HEK293 (cell line): ENCODE data around the gene CEBPE.

Experiments used
- CTCF ChIA-PET: fragments of 350-600 bp; formaldehyde crosslinking; extraction: SDS; loops from one replicate; lab custom pipeline; 2021; ENCODE audit warnings: antibody characterized with exemption; lab: Yijun Ruan, JAX
- POLR2A ChIA-PET: fragments of 300-600 bp; formaldehyde crosslinking; extraction: SDS; loops from one replicate; lab custom pipeline; 2020; ENCODE audit warnings: antibody characterized with exemption, inconsistent platforms; lab: Yijun Ruan, JAX
- H3K27ac ChIP-seq: fragments of 200-500 bp; sonication (Bioruptor generic); 2 replicates; pipeline ENCODE4 v1.5.1; 2014; ENCODE audit warnings: low read depth, low read length, control low read depth, inconsistent platforms; ENCODE audit errors: extremely low read depth
- H3K36me3 ChIP-seq, 2 experiments: fragments of 200-500 bp in 1 of 2; sonication (Bioruptor generic) in 1 of 2; 1 replicate in 1 of 2; 2 replicates in 1 of 2; pipeline ENCODE4 v1.5.1; 2014 to 2017; ENCODE audit warnings: inconsistent platforms in 2 of 2, low read length in 2 of 2; ENCODE audit not compliant: control insufficient read depth in 2 of 2, insufficient read depth in 1 of 2
- H3K4me1 ChIP-seq: fragments of 200-500 bp; sonication (Bioruptor generic); 2 replicates; pipeline ENCODE4 v1.5.1; 2014; ENCODE audit warnings: mild to moderate bottlenecking, low read length, inconsistent platforms; ENCODE audit not compliant: control insufficient read depth, insufficient read depth
- H3K4me3 ChIP-seq: 2 replicates; pipeline ENCODE4 v1.5.1; 2011; ENCODE audit warnings: low read depth, mild to moderate bottlenecking, control low read depth, low read length, moderate library complexity
- H3K9me3 ChIP-seq: fragments of 200-500 bp; sonication (Bioruptor generic); 2 replicates; pipeline ENCODE4 v1.5.1; 2014; ENCODE audit warnings: low read depth, low read length, inconsistent platforms; ENCODE audit not compliant: control insufficient read depth, insufficient read depth
- BCL11A ChIP-seq: fragments of 450-650 bp; formaldehyde crosslinking; IDR thresholded peaks from 2 replicates; pipeline ENCODE4 v1.5.1; 2016; ENCODE audit warnings: low read depth, missing biosample characterization, missing genetic modification characterization
- GFI1B ChIP-seq: fragments of 450-650 bp; formaldehyde crosslinking; IDR thresholded peaks from 2 replicates; pipeline ENCODE4 v1.5.1; 2016; ENCODE audit warnings: missing biosample characterization, missing genetic modification characterization
- GLIS2 ChIP-seq: fragments of 450-650 bp; formaldehyde crosslinking; IDR thresholded peaks from 2 replicates; pipeline ENCODE4 v1.5.1; 2016; ENCODE audit warnings: missing biosample characterization, missing genetic modification characterization
- KLF1 ChIP-seq: fragments of 450-650 bp; formaldehyde crosslinking; IDR thresholded peaks from 2 replicates; pipeline ENCODE4 v1.5.1; 2016; ENCODE audit warnings: missing biosample characterization, missing genetic modification characterization
- SCRT1 ChIP-seq: fragments of 450-650 bp; formaldehyde crosslinking; IDR thresholded peaks from 2 replicates; pipeline ENCODE4 v1.5.1; 2016; ENCODE audit warnings: missing biosample characterization, missing genetic modification characterization, borderline replicate concordance
- SCRT2 ChIP-seq: fragments of 450-650 bp; formaldehyde crosslinking; IDR thresholded peaks from 2 replicates; pipeline ENCODE4 v1.5.1; 2016; ENCODE audit warnings: missing biosample characterization, missing genetic modification characterization
- ZIC2 ChIP-seq: fragments of 450-650 bp; formaldehyde crosslinking; IDR thresholded peaks from 2 replicates; pipeline ENCODE4 v1.5.1; 2016; ENCODE audit warnings: missing biosample characterization, missing genetic modification characterization
- ZNF114 ChIP-seq: fragments of 450-650 bp; formaldehyde crosslinking; IDR thresholded peaks from 2 replicates; pipeline ENCODE4 v1.5.0; 2017; ENCODE audit warnings: missing biosample characterization, missing genetic modification characterization
- ZNF211 ChIP-seq: fragments of 450-650 bp; formaldehyde crosslinking; IDR thresholded peaks from 2 replicates; pipeline ENCODE4 v1.5.1; 2016; ENCODE audit warnings: low read depth, missing biosample characterization, missing genetic modification characterization
- TF ChIP-seq, protein P1 (sequence below): fragments of 450-650 bp; formaldehyde crosslinking; IDR thresholded peaks from 2 replicates; pipeline ENCODE4 v1.5.1; 2016; ENCODE audit warnings: missing biosample characterization, missing genetic modification characterization
- TF ChIP-seq, protein P2 (sequence below): fragments of 450-650 bp; formaldehyde crosslinking; IDR thresholded peaks from 2 replicates; pipeline ENCODE4 v1.5.1; 2016; ENCODE audit warnings: missing biosample characterization, missing genetic modification characterization
- TF ChIP-seq, protein P3 (sequence below): fragments of 450-650 bp; formaldehyde crosslinking; IDR thresholded peaks from 2 replicates; pipeline ENCODE4 v1.5.1; 2017; ENCODE audit warnings: missing biosample characterization, missing genetic modification characterization

The CEBPE gene

DNA sequence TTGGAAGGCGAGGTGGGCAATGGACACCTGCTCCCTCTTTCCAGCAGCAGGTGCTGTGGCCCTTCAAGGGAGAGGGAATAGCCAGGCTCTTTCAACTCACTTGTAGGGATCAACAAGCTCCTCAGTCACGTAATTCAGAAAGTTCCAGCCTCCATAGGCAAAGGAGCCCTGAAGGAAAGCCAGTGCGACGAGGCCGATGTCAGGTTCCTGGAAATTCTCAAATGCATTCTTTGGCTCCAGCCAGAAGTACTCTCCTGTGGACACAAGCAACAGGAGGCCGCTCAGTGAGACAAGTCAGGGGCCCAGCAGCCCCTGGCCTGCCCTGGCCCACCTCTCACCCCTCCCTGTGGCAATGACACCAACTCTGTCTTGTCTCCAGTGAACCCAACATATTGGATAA, 21.3 kb upstream of the CEBPE start (continued):
- TF ChIP-seq KLF1 (tag by site-specific recombination) = no peak

DNA sequence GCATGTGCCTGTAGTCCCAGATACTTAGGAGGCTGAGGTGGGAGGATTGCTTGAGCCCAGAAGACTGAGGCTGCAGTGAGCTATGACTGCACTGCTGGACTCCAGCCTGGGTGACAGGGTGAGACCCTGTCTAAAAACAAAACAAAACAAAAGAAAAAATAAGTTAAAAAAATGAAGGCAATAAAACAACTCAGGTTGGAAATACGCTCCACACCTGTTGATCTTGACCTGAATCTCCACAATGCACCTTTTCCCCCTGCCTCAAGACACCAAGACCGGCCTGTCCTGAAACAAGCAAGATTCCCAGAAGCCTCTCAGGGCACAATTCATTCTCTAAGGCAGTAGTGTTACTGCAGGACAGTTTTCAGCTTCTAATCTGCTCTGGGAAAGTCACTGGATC, 20.8 kb upstream of the CEBPE start:
- ChIA-PET CTCF (interaction anchor here (0.7 kb wide), 1 partner anchor 47 kb away, joined by 3 read pairs; no protein-coding TSS in a partner anchor), POLR2A (no interaction called here)
- no peak for TF ChIP-seq BCL11A (tag by site-specific recombination)
- TF ChIP-seq SCRT2 (tag by site-specific recombination) = peak; percentile 75
- peak; percentile 58; the same call in 1 of the 2 replicates for TF ChIP-seq SCRT1
- TF ChIP-seq GFI1B (tag by site-specific recombination) = no peak
- Histone ChIP-seq H3K4me1 (0 out of 2 replicates have a peak, but pooled peaks cover 2% of the 10 kb centered on the region), H3K36me3 (peaks cover 0 to 10% of the 10 kb centered on the region in 2 experiments; a peak in 1 of 3 replicates), H3K9me3 (no peaks in the 10 kb centered on the region), H3K4me3 (no peak overlapping the region), H3K27ac (no peak overlapping the region)

DNA sequence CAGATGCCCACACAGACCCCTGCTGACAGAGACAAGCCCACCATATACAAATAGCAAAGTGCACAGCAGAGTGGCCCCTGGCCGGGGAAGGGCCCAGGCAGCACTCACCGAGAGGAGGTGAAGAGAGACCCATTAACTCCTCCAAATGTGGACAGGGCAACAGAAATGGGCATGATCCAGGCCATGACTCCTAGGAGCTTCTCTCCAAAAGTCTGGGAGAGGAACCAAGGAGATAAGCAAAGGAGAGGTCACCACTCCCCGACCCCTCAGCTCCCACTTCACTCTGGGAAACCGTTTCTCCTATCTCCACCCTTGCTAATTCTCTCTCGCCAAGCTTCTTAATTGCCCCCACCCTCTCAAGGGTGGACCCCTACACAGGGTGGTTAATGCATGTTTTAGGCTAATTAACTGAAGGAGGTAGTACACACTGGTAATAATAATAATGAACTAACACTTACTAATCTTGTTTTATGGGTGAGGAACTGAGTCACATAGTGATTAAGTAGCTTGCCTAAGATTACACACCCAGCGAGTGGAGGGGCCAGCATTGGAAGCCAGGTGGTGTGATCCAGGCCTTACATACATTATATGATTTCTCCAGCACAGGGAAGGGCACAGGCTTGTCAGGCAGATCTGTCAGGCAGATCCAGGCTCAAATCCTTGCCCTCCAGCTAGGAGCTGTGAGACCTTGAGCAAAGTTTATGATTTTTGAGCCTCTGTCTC, 18.9 kb upstream of the CEBPE start:
- TF ChIP-seq, protein P1, sequence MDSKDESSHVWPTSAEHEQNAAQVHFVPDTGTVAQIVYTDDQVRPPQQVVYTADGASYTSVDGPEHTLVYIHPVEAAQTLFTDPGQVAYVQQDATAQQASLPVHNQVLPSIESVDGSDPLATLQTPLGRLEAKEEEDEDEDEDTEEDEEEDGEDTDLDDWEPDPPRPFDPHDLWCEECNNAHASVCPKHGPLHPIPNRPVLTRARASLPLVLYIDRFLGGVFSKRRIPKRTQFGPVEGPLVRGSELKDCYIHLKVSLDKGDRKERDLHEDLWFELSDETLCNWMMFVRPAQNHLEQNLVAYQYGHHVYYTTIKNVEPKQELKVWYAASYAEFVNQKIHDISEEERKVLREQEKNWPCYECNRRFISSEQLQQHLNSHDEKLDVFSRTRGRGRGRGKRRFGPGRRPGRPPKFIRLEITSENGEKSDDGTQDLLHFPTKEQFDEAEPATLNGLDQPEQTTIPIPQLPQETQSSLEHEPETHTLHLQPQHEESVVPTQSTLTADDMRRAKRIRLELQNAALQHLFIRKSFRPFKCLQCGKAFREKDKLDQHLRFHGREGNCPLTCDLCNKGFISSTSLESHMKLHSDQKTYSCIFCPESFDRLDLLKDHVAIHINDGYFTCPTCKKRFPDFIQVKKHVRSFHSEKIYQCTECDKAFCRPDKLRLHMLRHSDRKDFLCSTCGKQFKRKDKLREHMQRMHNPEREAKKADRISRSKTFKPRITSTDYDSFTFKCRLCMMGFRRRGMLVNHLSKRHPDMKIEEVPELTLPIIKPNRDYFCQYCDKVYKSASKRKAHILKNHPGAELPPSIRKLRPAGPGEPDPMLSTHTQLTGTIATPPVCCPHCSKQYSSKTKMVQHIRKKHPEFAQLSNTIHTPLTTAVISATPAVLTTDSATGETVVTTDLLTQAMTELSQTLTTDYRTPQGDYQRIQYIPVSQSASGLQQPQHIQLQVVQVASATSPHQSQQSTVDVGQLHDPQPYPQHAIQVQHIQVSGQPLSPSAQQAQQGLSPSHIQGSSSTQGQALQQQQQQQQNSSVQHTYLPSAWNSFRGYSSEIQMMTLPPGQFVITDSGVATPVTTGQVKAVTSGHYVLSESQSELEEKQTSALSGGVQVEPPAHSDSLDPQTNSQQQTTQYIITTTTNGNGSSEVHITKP (tag by site-specific recombination) = 0 out of 2 replicates have a peak, but pooled peaks have one; percentile 0
- no peak for TF ChIP-seq ZNF211 (tag by site-specific recombination)
- POLR2A ChIA-PET = no interaction called here
- Histone ChIP-seq H3K36me3 (peaks cover 0 to 10% of the 10 kb centered on the region in 2 experiments; a peak in 2 of 3 replicates), H3K4me1 (0 out of 2 replicates have a peak, but pooled peaks cover 2% of the 10 kb centered on the region), H3K4me3 (no peak overlapping the region), H3K9me3 (no peaks in the 10 kb centered on the region), H3K27ac (no peak overlapping the region)
- CTCF ChIA-PET = interaction anchor here (0.6 to 1.3 kb wide), 4 partner anchors 17 to 224 kb away, joined by 3 to 4 read pairs (median 4); no protein-coding TSS in a partner anchor

DNA sequence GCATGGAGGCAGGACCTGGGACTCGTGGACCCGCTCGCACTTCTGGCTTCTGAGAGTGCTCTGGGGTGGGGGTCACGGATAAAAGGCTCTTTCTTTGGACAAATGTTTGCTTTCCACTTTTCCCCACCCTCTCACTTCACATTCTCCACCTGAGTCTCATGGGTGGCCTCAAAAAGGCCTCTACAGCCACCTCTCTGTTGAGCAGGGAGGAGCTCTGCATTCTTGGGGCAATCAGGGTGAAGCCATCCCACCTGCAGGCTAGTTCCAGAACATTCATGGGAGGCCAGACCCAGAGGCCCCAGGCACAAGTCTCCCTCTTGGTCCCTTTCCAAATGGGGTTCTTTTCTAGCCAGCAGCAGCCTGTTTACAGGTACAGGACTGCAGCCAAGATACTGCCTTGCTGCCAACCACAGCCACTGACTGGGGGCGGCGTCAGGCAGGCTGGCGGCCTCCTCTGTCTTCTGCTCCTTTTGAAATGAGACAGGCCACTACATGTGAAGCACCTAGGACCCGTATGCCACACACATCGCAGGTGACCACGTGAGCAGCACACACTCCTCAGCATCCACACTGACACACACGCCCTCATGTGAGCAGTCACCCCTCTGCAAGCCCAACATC, 18.2 kb upstream of the CEBPE start:
- peaks cover 0 to 8% of the 10 kb centered on the region in 2 experiments; a peak in 2 of 3 replicates for H3K36me3 ChIP-seq
- no peak overlapping the region for H3K4me3 ChIP-seq
- ChIA-PET POLR2A (no interaction called here), CTCF (interaction anchor here (0.5 to 1.3 kb wide), 4 partner anchors 16 to 225 kb away, joined by 3 to 4 read pairs (median 3); no protein-coding TSS in a partner anchor)
- no peaks in the 10 kb centered on the region for H3K9me3 ChIP-seq
- H3K4me1 ChIP-seq = 0 out of 2 replicates have a peak, but pooled peaks cover 2% of the 10 kb centered on the region
- no peak overlapping the region for H3K27ac ChIP-seq
- TF ChIP-seq GLIS2 (tag by site-specific recombination) (no peak), ZNF114 (tag by site-specific recombination) (no peak), ZIC2 (tag by site-specific recombination) (no peak)
- TF ChIP-seq, protein P2, sequence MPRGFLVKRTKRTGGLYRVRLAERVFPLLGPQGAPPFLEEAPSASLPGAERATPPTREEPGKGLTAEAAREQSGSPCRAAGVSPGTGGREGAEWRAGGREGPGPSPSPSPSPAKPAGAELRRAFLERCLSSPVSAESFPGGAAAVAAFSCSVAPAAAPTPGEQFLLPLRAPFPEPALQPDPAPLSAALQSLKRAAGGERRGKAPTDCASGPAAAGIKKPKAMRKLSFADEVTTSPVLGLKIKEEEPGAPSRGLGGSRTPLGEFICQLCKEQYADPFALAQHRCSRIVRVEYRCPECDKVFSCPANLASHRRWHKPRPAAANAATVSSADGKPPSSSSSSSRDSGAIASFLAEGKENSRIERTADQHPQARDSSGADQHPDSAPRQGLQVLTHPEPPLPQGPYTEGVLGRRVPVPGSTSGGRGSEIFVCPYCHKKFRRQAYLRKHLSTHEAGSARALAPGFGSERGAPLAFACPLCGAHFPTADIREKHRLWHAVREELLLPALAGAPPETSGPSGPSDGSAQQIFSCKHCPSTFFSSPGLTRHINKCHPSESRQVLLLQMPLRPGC = no peak
- TF ChIP-seq, protein P1 (tag by site-specific recombination) = peak; percentile 37; the same call in 1 of the 2 replicates
- TF ChIP-seq, protein P3, sequence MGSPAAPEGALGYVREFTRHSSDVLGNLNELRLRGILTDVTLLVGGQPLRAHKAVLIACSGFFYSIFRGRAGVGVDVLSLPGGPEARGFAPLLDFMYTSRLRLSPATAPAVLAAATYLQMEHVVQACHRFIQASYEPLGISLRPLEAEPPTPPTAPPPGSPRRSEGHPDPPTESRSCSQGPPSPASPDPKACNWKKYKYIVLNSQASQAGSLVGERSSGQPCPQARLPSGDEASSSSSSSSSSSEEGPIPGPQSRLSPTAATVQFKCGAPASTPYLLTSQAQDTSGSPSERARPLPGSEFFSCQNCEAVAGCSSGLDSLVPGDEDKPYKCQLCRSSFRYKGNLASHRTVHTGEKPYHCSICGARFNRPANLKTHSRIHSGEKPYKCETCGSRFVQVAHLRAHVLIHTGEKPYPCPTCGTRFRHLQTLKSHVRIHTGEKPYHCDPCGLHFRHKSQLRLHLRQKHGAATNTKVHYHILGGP (tag by site-specific recombination) = no peak
